Esophagus (tissue), 2 donors: Measurements from ENCODE around the gene BAX. TPM values are rescaled to one million over a fixed set of nuclear protein-coding genes. Genes with fewer than 3 reads are reported as not detected.

ENCODE experiments used
- H3K27ac ChIP-seq, 2 donors: one replicate each; pipeline ENCODE4 v1.5.1; 2013; ENCODE audit warnings: low read depth in 2 of 2, mild to moderate bottlenecking in 2 of 2, inconsistent platforms in 1 of 2, low read length in 1 of 2, moderate library complexity in 1 of 2
- H3K27me3 ChIP-seq, 2 donors: one replicate each; pipeline ENCODE4 v1.6.1; 2013; ENCODE audit warnings: low read length in 2 of 2, control low read depth in 1 of 2, mild to moderate bottlenecking in 1 of 2; ENCODE audit not compliant: insufficient read depth in 2 of 2, control insufficient read depth in 1 of 2
- H3K36me3 ChIP-seq, 2 donors: one replicate each; pipeline ENCODE4 v1.6.1; 2013; ENCODE audit warnings: low read length in 1 of 2; ENCODE audit not compliant: control insufficient read depth in 2 of 2, insufficient read depth in 2 of 2
- H3K4me1 ChIP-seq, 2 donors: one replicate each; pipeline ENCODE4 v1.6.1; 2013; ENCODE audit warnings: low read length in 1 of 2; ENCODE audit not compliant: control insufficient read depth in 2 of 2, insufficient read depth in 2 of 2
- H3K4me3 ChIP-seq, 2 donors: one replicate each; pipeline ENCODE4 v1.5.1; 2013; ENCODE audit warnings: low read length in 2 of 2, mild to moderate bottlenecking in 2 of 2, low read depth in 1 of 2, moderate library complexity in 1 of 2
- H3K9me3 ChIP-seq, 2 donors: one replicate each; pipeline ENCODE4 v1.6.1; 2013; ENCODE audit warnings: mild to moderate bottlenecking in 2 of 2, low read depth in 1 of 2, low read length in 1 of 2, moderate library complexity in 1 of 2; ENCODE audit not compliant: control insufficient read depth in 2 of 2, insufficient read depth in 1 of 2
- WGBS, 2 donors: extraction: QIAGEN DNeasy Blood & Tissue Kit; methylation state at CpG; one replicate each; pipeline ENCODE4 v1.1.7; 2013; 5-methylcytosine and 5-hydroxymethylcytosine counted together
- polyA plus RNA-seq, 2 donors: library from polyadenylated mRNA; stranded (reverse); fragments of 200-250 nt; gene quantifications; one replicate each; pipeline ENCODE4 v1.2.3, GENCODE V29; 2013
- donor health status: healthy with polysubstance abuse.
- donor health status: Bipolar disorder and iron deficiency.

The BAX gene
- polyA plus RNA-seq, 2 donors = 41.7 to 56.9 TPM

GRCh38 chr19:48975947-48976847 lies 21.5 kb downstream of the BAX start:
- 88 to 90% methylated on average over 13 of the region's 13 CpGs for WGBS, 2 donors
- Histone ChIP-seq H3K36me3 (peaks cover 12 to 15% of the 10 kb centered on the region in 2 donors), H3K4me1 (no peaks in the 10 kb centered on the region), H3K27me3 (no peaks in the 10 kb centered on the region), H3K9me3 (no peaks in the 10 kb centered on the region), H3K4me3 (no peak overlapping the region), H3K27ac (no peak overlapping the region)

GRCh38 chr19:48977061-48977460 lies 22.4 kb downstream of the BAX start:
- Histone ChIP-seq H3K4me1 (no peaks in the 10 kb centered on the region), H3K27me3 (no peaks in the 10 kb centered on the region), H3K36me3 (peaks cover 15 to 19% of the 10 kb centered on the region in 2 donors), H3K27ac (no peak overlapping the region), H3K9me3 (no peaks in the 10 kb centered on the region), H3K4me3 (no peak overlapping the region)
- WGBS, 2 donors = 64 to 87% methylated on average over 2 of the region's 2 CpGs

DNA sequence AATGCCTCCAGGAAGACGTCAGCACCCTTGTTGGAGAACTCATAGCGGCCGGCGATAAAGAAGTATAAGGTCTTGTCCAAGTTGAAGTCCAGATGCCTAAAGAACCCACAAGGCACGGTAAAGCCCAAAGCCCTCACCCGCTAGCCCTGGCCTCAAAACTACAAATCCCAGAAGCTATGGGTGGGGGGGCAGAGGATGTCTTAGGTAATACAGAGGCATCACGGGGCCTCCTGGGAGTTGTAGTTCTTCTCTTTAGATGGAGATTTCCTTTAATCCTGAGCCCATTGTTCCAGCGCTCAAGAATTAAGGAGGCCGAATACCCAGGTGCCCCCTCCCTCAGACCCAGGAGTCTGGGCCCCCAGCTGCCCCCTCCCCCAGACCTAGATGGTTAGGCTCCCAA lies 27.6 kb downstream of the BAX start:
- no peaks in the 10 kb centered on the region for H3K27me3 ChIP-seq
- WGBS, 2 donors = 92 to 98% methylated on average over 9 of the region's 9 CpGs
- H3K27ac ChIP-seq = no peak overlapping the region
- no peak overlapping the region for H3K4me3 ChIP-seq
- no peaks in the 10 kb centered on the region for H3K4me1 ChIP-seq
- peaks cover 8 to 33% of the 10 kb centered on the region in 2 donors for H3K36me3 ChIP-seq
- no peaks in the 10 kb centered on the region for H3K9me3 ChIP-seq

DNA sequence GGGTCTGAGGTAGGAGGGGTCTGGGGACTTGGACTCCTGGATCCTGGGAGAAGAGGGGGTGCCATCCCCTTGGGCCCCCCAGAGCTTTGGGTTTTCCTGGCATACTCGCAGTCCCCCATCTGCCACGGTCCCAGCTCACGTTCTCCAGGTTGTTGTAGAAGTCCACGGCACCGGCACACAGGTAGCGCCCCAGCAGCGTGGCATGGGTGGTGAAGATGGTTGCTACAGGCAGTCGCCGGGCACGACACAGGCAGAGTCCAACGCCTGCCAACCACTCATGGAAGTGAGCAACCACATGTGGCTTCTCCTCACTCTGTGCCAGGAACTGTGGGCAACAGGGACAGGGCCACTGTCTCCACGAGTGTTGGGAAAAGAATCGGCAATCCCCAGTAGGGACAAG lies 31.0 kb downstream of the BAX start:
- H3K36me3 ChIP-seq = peaks cover 0 to 43% of the 10 kb centered on the region in 2 donors
- H3K4me1 ChIP-seq = no peaks in the 10 kb centered on the region
- H3K27ac ChIP-seq = no peak overlapping the region
- H3K27me3 ChIP-seq = no peaks in the 10 kb centered on the region
- WGBS, 2 donors = 95 to 97% methylated on average over 13 of the region's 13 CpGs
- H3K4me3 ChIP-seq = no peak overlapping the region
- H3K9me3 ChIP-seq = no peaks in the 10 kb centered on the region

DNA sequence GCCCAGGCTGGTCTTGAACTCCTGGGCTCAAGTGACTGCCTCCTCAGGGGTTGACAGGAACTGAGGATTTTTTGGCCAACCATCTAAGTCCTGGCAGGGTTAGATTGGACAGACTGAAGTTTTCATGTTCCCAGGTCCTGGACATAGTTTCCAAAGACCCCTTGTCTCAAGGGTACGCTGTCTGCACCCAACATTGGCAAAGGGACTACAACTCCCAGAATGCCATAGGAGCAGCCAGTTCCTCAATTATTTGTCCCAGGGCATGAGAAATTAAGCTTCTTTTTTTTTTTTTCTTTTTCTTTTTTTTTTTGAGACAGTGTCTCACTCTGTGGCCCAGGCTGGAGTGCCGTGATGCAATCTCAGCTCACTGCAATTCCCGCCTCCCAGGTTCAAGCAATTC lies 31.5 kb downstream of the BAX start:
- Histone ChIP-seq H3K36me3 (peaks cover 0 to 47% of the 10 kb centered on the region in 2 donors), H3K4me1 (peaks cover 3 to 4% of the 10 kb centered on the region in 2 donors), H3K27me3 (no peaks in the 10 kb centered on the region), H3K9me3 (no peaks in the 10 kb centered on the region), H3K4me3 (no peak overlapping the region), H3K27ac (no peak overlapping the region)
- WGBS, 2 donors = 90 to 93% methylated on average over 3 of the region's 3 CpGs

DNA sequence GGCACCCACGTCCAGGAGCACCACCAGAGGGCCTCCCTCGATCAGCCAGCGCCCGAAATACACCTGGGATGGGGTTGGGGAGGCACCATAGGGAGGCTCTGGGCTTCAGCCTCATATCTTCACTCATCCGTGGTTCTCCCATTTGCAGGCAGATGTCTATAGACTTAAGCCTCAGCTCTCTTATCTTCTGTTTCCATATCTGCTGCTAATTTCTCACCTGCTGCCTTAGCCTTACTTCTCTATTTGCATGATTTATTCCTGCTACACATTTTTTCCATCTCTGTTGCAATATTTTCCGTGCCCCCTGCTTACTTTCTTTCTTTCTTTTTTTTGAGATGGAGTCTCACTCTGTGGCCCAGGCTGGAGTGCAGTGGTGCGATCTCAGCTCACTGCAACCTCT lies 32.6 kb downstream of the BAX start:
- Histone ChIP-seq H3K4me3 (no peak overlapping the region), H3K4me1 (peaks cover 11 to 14% of the 10 kb centered on the region in 2 donors), H3K36me3 (peaks cover 0 to 38% of the 10 kb centered on the region in 2 donors), H3K27me3 (no peaks in the 10 kb centered on the region), H3K27ac (no peak overlapping the region), H3K9me3 (no peaks in the 10 kb centered on the region)
- WGBS, 2 donors = 84 to 88% methylated on average over 7 of the region's 7 CpGs

DNA sequence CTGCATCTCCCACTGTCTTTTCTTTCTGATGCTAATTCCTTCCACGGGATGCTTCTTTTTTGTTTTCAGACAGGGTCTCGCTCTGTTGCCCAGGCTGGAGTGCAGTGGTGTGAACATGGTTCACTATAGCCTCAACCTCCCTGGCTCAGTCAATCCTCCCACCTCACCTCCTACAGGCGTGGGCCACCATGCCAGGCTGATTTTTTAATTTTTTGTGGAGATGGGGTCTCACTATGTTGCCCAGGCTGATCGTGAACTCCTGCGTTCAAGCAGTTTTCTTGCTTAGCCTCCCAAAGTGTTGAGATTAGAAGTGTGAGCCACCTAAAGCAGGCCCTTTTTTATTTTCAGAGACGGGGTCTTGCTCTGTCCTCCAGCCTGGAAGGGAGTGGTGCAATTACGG lies 33.6 kb downstream of the BAX start:
- H3K4me1 ChIP-seq = peaks cover 11 to 14% of the 10 kb centered on the region in 2 donors
- no peaks in the 10 kb centered on the region for H3K9me3 ChIP-seq
- H3K27me3 ChIP-seq = no peaks in the 10 kb centered on the region
- H3K27ac ChIP-seq = no peak overlapping the region
- no peak overlapping the region for H3K4me3 ChIP-seq
- 94 to 95% methylated on average over 7 of the region's 7 CpGs for WGBS, 2 donors
- peaks cover 0 to 30% of the 10 kb centered on the region in 2 donors for H3K36me3 ChIP-seq

- Histone ChIP-seq H3K4me1 (peaks cover 11 to 14% of the 10 kb centered on the region in 2 donors), H3K36me3 (peaks cover 0 to 30% of the 10 kb centered on the region in 2 donors), H3K27me3 (no peaks in the 10 kb centered on the region), H3K9me3 (no peaks in the 10 kb centered on the region), H3K27ac (no peak overlapping the region), H3K4me3 (no peak overlapping the region)
- 94 to 97% methylated on average over 9 of the region's 9 CpGs for WGBS, 2 donors
Observed at GRCh38 chr19:48988860-48989259, 34.2 kb downstream of the BAX start.

GRCh38 chr19:48989701-48990291 lies 35.1 kb downstream of the BAX start:
- Histone ChIP-seq H3K27ac (no peak overlapping the region), H3K4me1 (peaks cover 12 to 14% of the 10 kb centered on the region in 2 donors), H3K36me3 (peaks cover 0 to 30% of the 10 kb centered on the region in 2 donors), H3K9me3 (no peaks in the 10 kb centered on the region), H3K4me3 (no peak overlapping the region), H3K27me3 (no peaks in the 10 kb centered on the region)
- WGBS, 2 donors = 74 to 82% methylated on average over 17 of the region's 17 CpGs
